GM19023 (cell line): ENCODE results near the gene NUBPL.
"Not testable (repeated sequence)": the region's sequence is repeated elsewhere in the genome, so short reads cannot be mapped to it uniquely, and the experiment has no call there.

Source experiments
- ATAC-seq: cut with Tn5 transposase; IDR thresholded peaks from one replicate; pipeline ENCODE4 v1.9.1; 2021; ENCODE audit warnings: mild to moderate bottlenecking, moderate library complexity; ENCODE audit not compliant: unreplicated experiment

NUBPL gene

GRCh38 chr14:31660728-31661127, 99.5 kb downstream of the NUBPL start:
- ATAC-seq: no peak

DNA sequence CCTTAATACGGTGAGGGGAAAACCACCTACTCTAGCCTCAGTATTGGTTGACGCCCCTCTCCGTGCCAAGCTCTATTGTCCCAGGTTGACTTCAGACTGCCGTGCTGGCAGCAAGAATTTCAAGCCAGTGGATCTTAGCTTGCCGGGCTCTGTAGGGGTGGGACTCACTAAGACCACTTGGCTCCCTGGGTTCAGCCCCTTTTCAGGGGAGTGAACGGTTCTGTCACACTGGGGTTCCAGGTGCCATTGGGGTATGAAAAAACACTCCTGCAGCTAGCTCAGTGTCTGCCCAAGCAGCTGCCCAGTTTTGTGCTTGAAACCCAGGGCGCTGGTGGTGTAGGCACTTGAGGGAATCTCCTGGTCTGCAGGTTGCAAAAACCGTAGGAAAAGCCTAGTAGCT, 107.1 kb downstream of the NUBPL start:
- ATAC-seq: no peak

DNA sequence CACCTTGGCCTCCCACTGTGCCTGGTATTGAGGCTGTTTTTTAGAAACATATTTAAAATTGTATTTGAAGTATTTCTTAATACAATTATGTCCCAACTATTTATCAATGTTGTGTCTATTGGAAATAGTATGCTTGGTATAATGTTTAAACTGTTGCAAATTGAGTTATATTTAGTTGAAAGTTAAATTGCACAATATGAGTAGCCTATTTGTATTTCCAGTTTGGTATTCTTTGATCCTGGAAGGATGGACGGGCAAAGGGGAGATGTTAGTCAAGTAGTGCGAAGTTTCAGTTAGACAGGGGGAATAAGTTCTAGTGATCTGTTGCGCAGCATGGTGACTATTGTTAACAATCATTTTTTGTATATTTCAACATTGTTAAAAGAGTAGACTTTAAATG, 111.5 kb downstream of the NUBPL start:
- no peak for ATAC-seq

DNA sequence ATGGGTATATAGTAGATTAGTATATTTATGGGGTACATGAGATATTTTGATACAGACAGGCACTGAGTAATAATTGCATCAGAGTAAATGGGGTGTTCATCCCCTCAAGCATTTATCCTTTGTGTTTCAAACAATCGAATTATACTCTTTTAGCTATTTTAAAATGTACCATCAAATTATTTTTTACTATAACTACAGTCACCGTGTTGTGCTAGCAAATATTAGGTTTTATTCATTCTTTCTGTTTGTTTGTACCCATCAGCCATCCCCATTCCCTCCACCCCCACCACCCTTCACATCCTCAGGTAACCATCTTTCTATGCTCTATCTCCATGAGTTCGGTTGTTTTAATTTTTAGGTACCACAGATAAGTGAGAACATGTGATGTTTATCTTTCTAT, 115.8 kb downstream of the NUBPL start:
- ATAC-seq: no peak

- no peak for ATAC-seq
Observed at GRCh38 chr14:31677630-31678029, 116.4 kb downstream of the NUBPL start.

GRCh38 chr14:31678421-31679249, 117.4 kb downstream of the NUBPL start:
- no peak for ATAC-seq

GRCh38 chr14:31682768-31683167, 121.6 kb downstream of the NUBPL start:
- ATAC-seq: no peak

- no peak for ATAC-seq
Observed at GRCh38 chr14:31687726-31688125, 126.5 kb downstream of the NUBPL start.

- no peak for ATAC-seq
Observed at GRCh38 chr14:31690056-31690455, 128.9 kb downstream of the NUBPL start.

DNA sequence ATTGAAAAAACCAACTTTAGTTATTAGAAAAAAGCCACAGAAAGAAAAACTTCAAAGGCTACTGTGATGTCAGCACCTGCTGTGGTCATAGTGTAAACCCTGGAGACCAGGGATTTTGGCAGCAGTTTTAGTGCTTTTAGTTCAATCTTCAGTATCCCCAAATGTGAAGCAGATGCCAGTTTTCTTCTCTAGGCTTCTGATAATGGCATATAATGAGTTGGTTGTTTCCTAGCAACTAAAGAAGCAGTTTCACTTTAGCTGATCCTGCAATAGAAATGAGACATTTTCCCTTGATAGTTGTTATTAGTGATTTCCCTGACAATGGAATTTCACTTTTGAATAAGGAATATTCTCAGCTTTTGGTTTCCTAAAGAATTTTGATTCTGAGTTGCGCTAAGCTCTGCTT, 131.2 kb downstream of the NUBPL start:
- ATAC-seq: no peak

DNA sequence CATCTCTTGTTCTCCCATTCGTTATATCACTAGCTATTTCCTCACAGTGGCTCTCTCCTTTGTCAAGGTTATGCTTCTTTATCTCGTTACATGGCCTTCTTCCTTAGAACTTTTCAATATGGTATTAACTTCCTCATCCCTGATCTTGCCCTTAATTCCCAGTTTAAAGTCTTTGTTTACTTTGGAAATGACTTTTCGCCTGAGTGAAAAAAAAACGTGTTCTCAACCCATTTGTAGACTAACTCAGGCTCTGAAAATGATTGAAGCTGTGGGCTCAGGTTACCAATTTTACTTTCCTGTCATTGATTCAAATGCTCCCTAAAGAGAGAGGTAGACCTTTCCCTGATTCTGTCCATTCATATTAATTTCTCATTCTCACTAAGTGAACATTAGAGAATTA, 135.2 kb downstream of the NUBPL start:
- ATAC-seq: no peak

DNA sequence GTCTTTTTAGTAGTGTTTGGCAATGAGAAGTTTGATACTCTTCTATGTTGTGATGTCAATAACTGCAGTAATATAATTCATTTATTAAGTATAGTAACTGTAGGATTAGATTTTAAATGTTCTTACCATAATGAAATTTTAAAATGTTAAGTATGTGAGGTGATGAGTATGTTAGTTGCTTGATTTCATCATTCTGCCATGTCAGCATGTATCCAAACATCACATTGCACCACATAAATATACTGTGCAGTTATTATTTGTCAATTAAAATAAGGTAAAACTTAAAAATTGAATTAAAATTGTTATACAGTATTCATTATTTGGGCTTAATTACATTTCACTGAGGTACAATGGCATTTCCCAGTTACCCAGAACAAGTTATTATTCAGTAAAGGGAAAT, 138.6 kb downstream of the NUBPL start:
- no peak for ATAC-seq

GRCh38 chr14:31700282-31701074, 139.3 kb downstream of the NUBPL start:
- ATAC-seq: no peak

GRCh38 chr14:31702130-31702529, 140.9 kb downstream of the NUBPL start:
- ATAC-seq: no peak

DNA sequence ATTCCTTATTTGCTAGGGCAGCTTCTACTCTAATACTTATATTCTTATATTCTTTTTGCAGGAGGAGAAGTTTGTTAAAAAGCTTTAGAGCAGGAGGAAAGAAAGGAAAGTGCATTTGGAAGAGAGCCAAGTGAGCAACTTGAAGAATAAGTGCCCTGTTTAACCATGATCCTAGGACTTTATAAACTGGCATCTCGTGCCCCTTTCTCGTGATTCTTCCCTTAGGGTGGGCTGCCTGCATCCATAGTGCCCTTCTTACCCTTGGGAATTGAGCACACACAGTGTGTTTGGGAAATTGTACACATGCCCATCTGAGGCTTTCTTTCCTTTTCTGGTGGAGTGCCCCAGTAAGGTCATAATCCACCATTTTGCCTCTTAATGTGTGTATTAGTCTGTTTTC, 141.9 kb downstream of the NUBPL start:
- ATAC-seq: no peak

GRCh38 chr14:31705731-31706130, 144.5 kb downstream of the NUBPL start:
- no peak for ATAC-seq

GRCh38 chr14:31708661-31709060, 147.5 kb downstream of the NUBPL start:
- ATAC-seq: not testable (repeated sequence)

GRCh38 chr14:31712244-31713127, 151.3 kb downstream of the NUBPL start:
- ATAC-seq: no peak

- no peak for ATAC-seq
Observed at GRCh38 chr14:31716208-31716607, 155.0 kb downstream of the NUBPL start.

DNA sequence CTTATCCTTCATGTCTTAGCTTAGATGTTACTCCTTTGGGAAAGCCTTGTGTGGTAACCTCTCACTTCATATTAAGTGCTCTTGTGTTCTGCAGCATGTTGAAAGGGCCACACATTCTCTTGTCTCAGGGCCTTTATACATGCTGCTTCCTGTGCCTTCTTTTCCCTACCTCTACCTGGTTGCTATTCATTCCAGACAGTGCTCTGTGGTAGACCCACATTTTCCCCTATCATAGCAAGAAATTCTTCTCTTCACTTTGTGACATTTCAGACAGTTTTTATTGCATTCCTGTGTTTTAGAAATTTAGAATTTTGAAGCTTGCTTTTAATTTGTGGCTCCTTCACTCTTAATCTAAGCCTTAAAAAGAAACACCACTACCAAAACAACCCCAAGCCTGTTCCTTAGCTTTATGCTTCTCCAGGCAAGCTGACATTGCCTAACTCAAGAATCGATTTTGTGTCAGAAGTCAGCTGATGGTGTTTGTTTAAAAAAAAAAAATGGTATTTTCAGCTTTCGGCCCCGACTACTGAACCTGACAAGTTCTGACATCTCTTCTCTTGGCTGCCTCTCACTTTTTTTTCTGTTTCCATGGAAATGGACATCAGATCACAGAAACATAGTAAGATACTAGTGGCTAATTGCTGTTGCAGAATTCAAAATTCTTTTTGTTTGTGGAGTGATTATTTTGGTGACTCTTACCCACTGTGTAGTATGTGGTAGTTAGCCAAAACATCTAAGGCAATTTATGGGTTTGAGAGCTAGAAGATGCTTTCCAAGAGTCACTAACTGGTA, 156.3 kb downstream of the NUBPL start:
- no peak for ATAC-seq
